Caco-2 (cell line): ENCODE measurements around the gene PROKR1. TPM values are rescaled to one million over a fixed set of nuclear protein-coding genes. Genes with fewer than 3 reads are reported as not detected.

Experiments used
- BruUV-seq: library from RNA; stranded (reverse); fragments of 400-500 nt; replicated peaks from 2 replicates; lab custom pipeline; 2021; lab: Mats Ljungman, UMichigan
- CTCF ChIA-PET: fragments of 300-600 bp; sonication (Branson Sonifier 250); formaldehyde crosslinking; loops from one replicate; lab custom pipeline; 2022; ENCODE audit warnings: antibody characterized with exemption; lab: Charles Lee
- POLR2A ChIA-PET: fragments of 300-600 bp; sonication (Branson Sonifier 250); formaldehyde crosslinking; loops from one replicate; lab custom pipeline; 2022; ENCODE audit warnings: antibody characterized with exemption; lab: Charles Lee
- DNase-seq, 2 experiments: peaks; one replicate each; pipeline versions ENCODE4 v3.0.0 to v3.0.0-alpha.2; 2020 to 2022
- H3K27me3 ChIP-seq: replicated peaks from 2 replicates; pipeline ENCODE4 v1.6.0; 2011; ENCODE audit warnings: low read length; ENCODE audit not compliant: control insufficient read depth, insufficient read depth
- H3K36me3 ChIP-seq: 2 replicates; pipeline ENCODE4 v1.5.1; 2011; ENCODE audit warnings: low read length; ENCODE audit not compliant: control insufficient read depth, insufficient read depth
- H3K4me1 ChIP-seq: fragments of 250-450 bp; sonication (Bioruptor Pico); 2 replicates; pipeline ENCODE4 v1.5.1; 2020; ENCODE audit warnings: mild to moderate bottlenecking
- H3K4me3 ChIP-seq: 2 replicates; pipeline ENCODE4 v1.5.1; 2011; ENCODE audit warnings: low read depth, mild to moderate bottlenecking, control low read depth, low read length
- H3K9me3 ChIP-seq: fragments of 250-450 bp; sonication (Bioruptor Pico); 2 replicates; pipeline ENCODE4 v1.5.1; 2020; ENCODE audit warnings: mild to moderate bottlenecking, moderate library complexity
- H3K27ac Mint-ChIP-seq: one replicate; pipeline ENCODE4 v1.8.0; 2022; ENCODE audit warnings: mixed read lengths; ENCODE audit not compliant: unreplicated experiment
- H3K27me3 Mint-ChIP-seq: one replicate; pipeline ENCODE4 v1.8.0; 2022; ENCODE audit warnings: mixed read lengths; ENCODE audit not compliant: insufficient read depth, unreplicated experiment
- H3K36me3 Mint-ChIP-seq: one replicate; pipeline ENCODE4 v1.8.0; 2022; ENCODE audit warnings: mild to moderate bottlenecking, mixed read lengths; ENCODE audit not compliant: insufficient read depth, unreplicated experiment
- H3K4me1 Mint-ChIP-seq: one replicate; pipeline ENCODE4 v1.8.0; 2022; ENCODE audit warnings: low read depth, mixed read lengths; ENCODE audit not compliant: unreplicated experiment
- H3K4me3 Mint-ChIP-seq: one replicate; pipeline ENCODE4 v1.8.0; 2022; ENCODE audit warnings: mild to moderate bottlenecking, moderate library complexity, mixed read lengths; ENCODE audit not compliant: unreplicated experiment
- H3K9me3 Mint-ChIP-seq: one replicate; pipeline ENCODE4 v1.8.0; 2022; ENCODE audit warnings: mixed read lengths; ENCODE audit not compliant: unreplicated experiment
- CTCF ChIP-seq, 2 experiments: fragments of 200-600 bp in 1 of 2; IDR thresholded peaks; 1 replicate in 1 of 2; 2 replicates in 1 of 2; pipeline versions ENCODE4 v1.5.1 to v1.8.0; 2011 to 2022; ENCODE audit warnings: antibody characterized with exemption in 1 of 2, control low read depth in 1 of 2, inconsistent platforms in 1 of 2, low read depth in 1 of 2, low read length in 1 of 2, mild to moderate bottlenecking in 1 of 2, moderate library complexity in 1 of 2; ENCODE audit not compliant: insufficient read depth in 1 of 2, severe bottlenecking in 1 of 2, unreplicated experiment in 1 of 2
- intact Hi-C: fragments of 100-400 bp; cut with micrococcal nuclease; formaldehyde crosslinking; loops from one replicate; pipeline ENCODE4 v1.10.0; 2022; ENCODE audit not compliant: unreplicated experiment
- total RNA-seq: library from RNA; stranded (reverse); gene quantifications from 2 replicates; pipeline ENCODE4 v1.2.3, GENCODE V29; 2022

The PROKR1 gene
- total RNA-seq, 1 experiment from 2014 or later: 0.09 TPM

DNA sequence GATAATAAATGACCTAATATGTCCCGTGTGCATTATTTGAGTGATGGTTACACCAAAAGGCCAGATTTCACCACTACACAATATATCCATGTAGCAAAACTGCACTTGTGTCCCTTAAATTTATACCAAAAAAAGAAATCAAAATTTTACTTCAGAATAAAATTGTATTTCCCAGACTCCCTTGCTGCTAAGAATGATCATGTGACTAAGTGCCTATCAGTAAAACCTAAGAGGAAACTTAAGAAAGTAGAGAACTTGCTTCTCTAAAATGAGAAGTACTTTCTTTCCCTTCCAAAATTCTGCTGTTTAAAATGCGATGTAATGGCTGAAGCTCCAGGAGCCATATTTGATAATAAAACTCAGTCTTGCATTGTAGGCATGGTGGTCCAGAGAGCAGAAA, 24.0 kb downstream of the PROKR1 start:
- no peak for TF ChIP-seq CTCF (IDR thresholded peaks at IDR 0.05; ENCODE audit: insufficient read depth in 1 of 2, low read depth in 1 of 2, low read length in 1 of 2, severe bottlenecking in 1 of 2, unreplicated experiment in 1 of 2)
- Histone ChIP-seq H3K36me3 (no peaks in the 10 kb centered on the region), H3K9me3 (no peaks in the 10 kb centered on the region), H3K27me3 (no peaks in the 10 kb centered on the region), H3K4me1 (no peaks in the 10 kb centered on the region), H3K4me3 (no peak overlapping the region)
- no peak overlapping the region for H3K27ac Mint-ChIP-seq
- H3K4me3 Mint-ChIP-seq: no peak overlapping the region
- peaks cover 25% of the 10 kb centered on the region for H3K27me3 Mint-ChIP-seq
- intact Hi-C loops: no loop called here
- ChIA-PET POLR2A (no interaction called here), CTCF (no interaction called here)
- H3K4me1 Mint-ChIP-seq: no peaks in the 10 kb centered on the region
- H3K9me3 Mint-ChIP-seq: peaks cover 8% of the 10 kb centered on the region
- DNase-seq: no peak
- no peaks in the 10 kb centered on the region for H3K36me3 Mint-ChIP-seq
- no TSS peak for BruUV-seq

- Mint-ChIP-seq H3K4me1 (no peaks in the 10 kb centered on the region), H3K27me3 (peaks cover 15% of the 10 kb centered on the region), H3K9me3 (peaks cover 18% of the 10 kb centered on the region), H3K36me3 (no peaks in the 10 kb centered on the region), H3K4me3 (no peak overlapping the region), H3K27ac (no peak overlapping the region)
- Histone ChIP-seq H3K4me3 (no peak overlapping the region), H3K4me1 (no peaks in the 10 kb centered on the region), H3K27me3 (no peaks in the 10 kb centered on the region), H3K36me3 (no peaks in the 10 kb centered on the region), H3K9me3 (peaks cover 5% of the 10 kb centered on the region; the same call in 1 of the 2 replicates)
- TF ChIP-seq CTCF (IDR thresholded peaks at IDR 0.05; ENCODE audit: insufficient read depth in 1 of 2, low read depth in 1 of 2, low read length in 1 of 2, severe bottlenecking in 1 of 2, unreplicated experiment in 1 of 2): no peak
- ChIA-PET CTCF (interaction anchor here (1.2 kb wide), 1 partner anchor 40 kb away, joined by 3 read pairs; no protein-coding TSS in a partner anchor), POLR2A (no interaction called here)
- no peak for DNase-seq
- intact Hi-C loops: no loop called here
- no TSS peak for BruUV-seq
Measured at GRCh38 chr2:68669651-68670050, 26.3 kb downstream of the PROKR1 start.

GRCh38 chr2:68671961-68672360, 28.6 kb downstream of the PROKR1 start:
- no peaks in the 10 kb centered on the region for H3K27me3 ChIP-seq
- no peaks in the 10 kb centered on the region for H3K4me1 Mint-ChIP-seq
- no peaks in the 10 kb centered on the region for H3K36me3 ChIP-seq
- no peak for DNase-seq
- ChIA-PET POLR2A (no interaction called here), CTCF (no interaction called here)
- TF ChIP-seq CTCF (IDR thresholded peaks at IDR 0.05; ENCODE audit: insufficient read depth in 1 of 2, low read depth in 1 of 2, low read length in 1 of 2, severe bottlenecking in 1 of 2, unreplicated experiment in 1 of 2): no peak
- intact Hi-C loops: no loop called here
- no peak overlapping the region for H3K4me3 Mint-ChIP-seq
- no peaks in the 10 kb centered on the region for H3K4me1 ChIP-seq
- peaks cover 25% of the 10 kb centered on the region for H3K9me3 Mint-ChIP-seq
- H3K27ac Mint-ChIP-seq: no peak overlapping the region
- no TSS peak for BruUV-seq
- peaks cover 13% of the 10 kb centered on the region for H3K9me3 ChIP-seq
- H3K27me3 Mint-ChIP-seq: peaks cover 12% of the 10 kb centered on the region
- no peak overlapping the region for H3K4me3 ChIP-seq
- H3K36me3 Mint-ChIP-seq: no peaks in the 10 kb centered on the region
